T-helper 9 cell (primary cell): ENCODE results near the gene CCDC183.
"Not testable (repeated sequence)": the region's sequence is repeated elsewhere in the genome, so short reads cannot be mapped to it uniquely, and the experiment has no call there.

Source experiments
- DNase-seq: peaks from one replicate; pipeline ENCODE4 v3.0.0-alpha.2; 2020

Gene CCDC183

DNA sequence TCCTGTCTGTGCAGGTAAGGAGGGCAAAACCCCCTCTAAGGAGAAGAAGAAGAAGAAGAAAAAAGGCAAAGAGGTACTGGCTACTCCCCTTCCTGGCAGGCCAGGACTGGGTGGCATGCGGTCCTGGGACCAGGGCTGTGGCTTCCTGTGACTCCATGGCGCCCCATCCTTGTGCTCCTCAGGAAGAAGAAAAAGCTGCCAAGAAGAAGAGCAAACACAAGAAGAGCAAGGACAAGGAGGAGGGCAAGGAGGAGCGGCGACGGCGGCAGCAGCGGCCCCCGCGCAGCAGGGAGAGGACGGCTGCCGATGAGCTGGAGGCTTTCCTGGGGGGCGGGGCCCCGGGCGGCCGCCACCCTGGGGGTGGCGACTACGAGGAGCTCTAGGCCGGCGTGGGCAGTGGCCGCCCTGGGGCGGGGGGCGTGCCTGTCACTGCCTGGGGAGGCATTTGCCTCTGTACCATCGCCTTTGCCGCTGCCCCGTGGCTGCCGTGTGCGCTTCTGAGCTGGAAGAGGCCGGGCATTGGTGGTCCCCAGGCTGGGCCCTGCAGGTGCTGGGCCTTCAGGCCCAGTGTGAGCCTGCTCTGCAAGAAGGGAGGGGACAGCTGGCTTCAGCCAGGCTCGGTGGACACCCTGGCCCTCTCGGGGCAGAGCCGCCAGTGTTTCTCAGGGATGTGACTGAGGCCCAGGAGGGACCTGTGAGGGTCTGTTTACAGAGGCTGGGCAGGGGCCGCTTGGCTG, 44.2 kb downstream of the CCDC183 start:
- no peak for DNase-seq

DNA sequence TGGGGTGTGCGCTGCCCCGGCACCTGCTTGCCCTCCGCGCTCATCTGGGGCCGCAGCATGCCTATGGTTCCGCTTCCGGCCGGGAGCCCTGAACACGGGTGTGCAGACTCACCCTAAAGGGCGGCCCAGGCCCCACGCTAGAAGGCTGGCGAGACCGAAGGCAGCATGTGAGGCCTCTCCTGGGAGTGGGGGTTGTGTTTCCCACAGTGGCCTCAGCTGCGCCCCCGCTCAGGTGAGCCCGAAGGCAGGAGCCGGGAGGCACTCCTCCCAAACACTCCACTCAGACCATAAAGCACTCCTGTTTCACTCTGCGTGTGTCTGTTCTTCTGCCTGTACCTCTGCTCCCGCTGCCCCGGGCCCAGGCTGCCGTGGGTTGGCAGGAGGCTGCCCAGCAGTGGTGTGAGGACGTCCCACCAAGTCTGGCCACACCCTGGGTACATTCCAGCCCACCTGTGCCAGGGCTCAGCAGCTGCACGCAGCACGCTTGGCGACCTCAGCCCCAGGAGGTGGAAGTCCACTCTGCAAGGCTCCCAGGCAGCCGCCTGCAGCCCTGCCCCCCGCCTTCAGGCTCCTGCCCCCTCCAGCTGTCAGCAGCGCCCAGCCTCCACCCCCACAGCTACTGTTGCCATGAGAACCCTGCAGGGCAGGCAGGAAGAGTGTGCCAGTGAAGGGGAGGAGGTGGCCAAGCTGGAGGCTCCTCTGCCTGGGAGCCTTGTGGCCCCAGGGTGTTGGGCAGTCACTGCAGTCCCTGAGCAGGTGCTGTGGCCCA, 44.9 kb downstream of the CCDC183 start:
- no peak for DNase-seq

DNA sequence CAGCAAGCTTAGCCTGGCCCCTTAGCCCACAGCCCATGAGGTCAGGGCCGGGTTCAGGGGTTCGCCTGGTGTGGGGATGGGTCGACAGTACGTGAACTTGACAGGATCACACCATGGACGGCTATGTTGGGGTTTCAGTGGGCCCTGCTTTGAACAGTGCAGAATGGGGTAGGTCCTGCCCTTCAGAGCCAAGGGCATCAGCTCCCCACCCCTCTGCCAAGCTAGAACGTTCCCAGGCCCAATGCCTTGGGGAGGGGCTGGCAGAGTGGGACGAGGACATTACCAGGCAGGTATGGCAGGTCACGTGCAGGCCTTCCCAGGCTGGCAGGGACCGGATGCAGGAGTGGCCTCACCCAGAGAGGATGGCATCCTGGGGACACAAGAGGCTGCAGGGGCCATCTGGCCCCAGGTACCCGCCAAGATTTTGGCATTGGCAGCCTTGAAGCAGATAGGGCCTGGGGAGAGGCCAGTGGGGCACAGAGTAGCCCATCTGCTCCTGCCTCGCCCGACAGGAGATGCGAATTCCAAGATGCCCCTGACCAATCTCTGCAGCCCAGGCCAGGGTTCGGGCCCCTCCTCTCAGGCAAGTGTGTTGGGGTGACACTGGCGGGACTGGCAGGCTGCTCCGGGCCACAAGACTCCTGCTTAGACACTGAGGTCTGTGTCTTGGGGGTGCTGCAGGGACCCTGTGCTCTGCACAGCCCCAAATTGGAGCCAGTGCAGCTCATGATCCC, 45.7 kb downstream of the CCDC183 start:
- DNase-seq = not testable (repeated sequence)

DNA sequence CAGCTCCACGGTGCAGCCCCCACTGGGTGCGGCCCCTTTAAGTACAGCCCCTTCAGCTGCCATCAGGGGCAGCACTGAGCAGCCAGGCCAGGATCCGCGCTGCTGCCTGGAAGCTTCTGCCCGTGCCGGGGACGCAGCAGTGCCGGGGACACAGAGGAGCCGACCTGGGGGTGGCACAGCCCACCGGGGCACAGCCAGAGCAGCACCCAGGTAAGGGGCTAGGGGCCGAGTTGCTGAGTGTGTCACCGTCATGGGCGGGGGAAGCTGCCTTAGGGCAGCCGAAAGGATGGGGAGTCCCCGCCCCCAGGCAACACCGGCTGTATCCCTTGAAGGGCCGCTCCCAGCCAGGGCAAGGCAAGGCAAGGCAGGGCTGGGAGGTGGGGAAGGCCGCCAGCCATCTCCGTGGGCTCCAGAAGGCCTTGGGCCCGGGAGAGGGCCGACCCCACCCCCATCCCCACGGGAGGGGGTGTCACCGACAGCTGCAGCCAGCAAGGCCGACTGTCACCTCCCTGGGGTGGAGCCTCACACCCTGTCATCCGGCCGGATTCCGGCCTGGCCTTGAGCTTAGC, 46.3 kb downstream of the CCDC183 start, which contains the start of gene AJM1:
Gene AJM1 (plus strand): TSS at position 99 of the 569 bp plus-strand sequence. CDS start 1,937 bp downstream, outside the sequence.
- DNase-seq = peak; percentile 71

DNA sequence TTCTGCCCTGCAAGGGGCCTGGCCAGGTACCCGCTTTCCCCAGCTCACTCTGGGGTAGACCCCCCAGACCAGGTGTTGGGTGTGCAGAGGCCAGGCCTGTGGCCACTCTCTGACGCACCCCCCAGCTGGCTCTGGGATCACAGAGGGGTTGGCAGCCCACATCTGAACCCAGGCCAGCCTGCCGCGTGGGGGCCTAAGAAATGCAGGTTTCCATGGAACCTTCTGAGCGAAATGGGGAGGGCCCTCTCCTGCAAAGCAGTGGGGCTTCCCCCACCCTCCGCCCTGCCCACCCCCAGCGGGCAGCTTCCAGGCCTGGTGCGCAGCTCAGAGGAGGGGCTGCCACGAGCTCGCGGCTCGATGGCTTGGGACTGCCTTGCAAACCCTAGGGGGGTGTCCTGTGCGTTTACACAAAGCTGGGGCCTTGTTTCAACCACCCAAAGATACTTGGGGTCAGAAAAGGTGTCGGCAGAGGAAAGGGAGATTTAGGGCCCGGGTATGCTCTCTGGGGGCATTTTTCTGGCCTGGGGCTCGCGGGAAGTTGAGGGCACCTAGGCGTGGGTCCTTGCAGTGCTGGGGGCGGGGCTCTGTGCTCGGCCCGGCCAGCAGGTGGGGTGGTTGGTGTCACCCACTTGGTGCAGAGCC, 47.1 kb downstream of the CCDC183 start:
- DNase-seq = not testable (repeated sequence)

DNA sequence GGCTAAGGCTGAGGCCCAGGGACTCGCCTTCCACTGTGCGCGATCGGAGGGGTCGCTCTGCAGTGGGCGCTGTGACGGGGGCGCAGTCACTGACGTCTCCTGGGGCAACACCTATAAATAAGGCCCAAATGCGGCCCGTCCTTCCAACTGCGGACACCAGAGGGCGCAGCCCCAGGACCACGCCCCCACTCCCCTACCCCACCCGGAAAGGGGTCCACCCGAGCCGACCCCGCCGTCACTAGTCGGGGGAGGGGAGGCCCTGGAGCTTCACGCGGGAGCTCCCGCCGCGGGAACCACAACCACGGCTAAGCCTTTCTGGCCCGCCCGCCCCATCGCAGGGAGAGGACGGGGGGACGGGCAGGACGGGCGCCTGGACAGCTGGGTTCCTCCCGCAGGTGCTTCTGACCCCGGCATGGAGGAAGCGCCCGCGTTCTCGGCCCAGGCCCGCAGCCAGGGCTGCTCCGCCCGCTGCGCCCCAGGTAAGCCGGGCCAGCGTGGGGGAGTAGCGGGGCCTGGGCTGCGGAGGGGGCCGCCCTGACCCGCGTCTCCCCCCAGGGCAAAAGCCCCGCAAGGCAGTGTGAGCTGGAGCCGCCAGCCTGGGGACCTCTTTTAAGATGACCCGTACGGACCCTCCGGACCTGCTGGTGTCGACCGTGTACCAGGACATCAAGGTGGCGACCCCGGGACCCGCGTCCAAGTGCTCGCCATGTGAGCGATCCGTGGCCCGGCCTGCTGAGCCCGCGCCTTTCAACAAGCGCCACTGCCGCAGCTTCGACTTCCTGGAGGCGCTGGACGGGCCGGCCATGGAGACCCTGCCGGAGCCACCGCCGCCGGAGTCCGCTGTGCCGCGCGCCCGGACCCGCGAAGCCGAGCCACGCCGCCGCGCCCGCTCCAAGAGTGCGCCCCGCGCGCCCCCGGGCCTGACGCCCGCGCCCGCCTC, 47.9 kb downstream of the CCDC183 start:
- peak; percentile 55 for DNase-seq

DNA sequence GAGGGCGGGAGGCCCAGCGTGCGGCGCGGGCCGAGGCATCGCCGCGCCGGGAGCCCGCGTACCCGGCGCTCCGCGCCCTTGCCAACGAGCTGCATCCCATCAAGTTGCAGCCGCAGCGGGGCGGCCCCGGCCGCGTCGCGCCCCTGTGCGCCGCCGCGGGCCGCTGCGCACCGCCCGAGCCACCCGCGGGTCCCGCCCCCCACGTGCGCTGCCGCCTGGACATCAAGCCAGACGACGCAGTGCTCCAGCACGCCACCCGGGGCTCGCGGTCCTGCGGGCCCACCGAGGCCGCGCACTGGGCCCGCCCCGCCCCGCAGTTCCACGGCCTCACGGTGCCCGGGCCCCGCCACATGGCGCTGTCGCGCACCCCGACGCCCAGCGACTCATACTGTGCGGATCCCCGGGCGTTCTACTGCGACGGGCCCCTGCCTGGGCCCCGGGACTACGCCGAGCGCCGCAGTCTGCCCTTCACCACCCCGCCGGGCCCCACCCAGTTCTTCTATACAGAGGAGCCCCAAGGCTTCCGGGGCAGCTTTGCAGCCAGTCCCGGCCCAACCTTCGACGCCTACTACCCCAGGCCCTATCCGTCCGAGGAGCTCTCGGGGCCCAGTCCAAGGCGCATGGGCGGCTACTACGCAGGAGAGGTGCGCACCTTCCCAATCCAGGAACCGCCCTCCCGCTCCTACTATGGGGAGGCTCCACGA, 48.8 kb downstream of the CCDC183 start:
- DNase-seq = no peak

DNA sequence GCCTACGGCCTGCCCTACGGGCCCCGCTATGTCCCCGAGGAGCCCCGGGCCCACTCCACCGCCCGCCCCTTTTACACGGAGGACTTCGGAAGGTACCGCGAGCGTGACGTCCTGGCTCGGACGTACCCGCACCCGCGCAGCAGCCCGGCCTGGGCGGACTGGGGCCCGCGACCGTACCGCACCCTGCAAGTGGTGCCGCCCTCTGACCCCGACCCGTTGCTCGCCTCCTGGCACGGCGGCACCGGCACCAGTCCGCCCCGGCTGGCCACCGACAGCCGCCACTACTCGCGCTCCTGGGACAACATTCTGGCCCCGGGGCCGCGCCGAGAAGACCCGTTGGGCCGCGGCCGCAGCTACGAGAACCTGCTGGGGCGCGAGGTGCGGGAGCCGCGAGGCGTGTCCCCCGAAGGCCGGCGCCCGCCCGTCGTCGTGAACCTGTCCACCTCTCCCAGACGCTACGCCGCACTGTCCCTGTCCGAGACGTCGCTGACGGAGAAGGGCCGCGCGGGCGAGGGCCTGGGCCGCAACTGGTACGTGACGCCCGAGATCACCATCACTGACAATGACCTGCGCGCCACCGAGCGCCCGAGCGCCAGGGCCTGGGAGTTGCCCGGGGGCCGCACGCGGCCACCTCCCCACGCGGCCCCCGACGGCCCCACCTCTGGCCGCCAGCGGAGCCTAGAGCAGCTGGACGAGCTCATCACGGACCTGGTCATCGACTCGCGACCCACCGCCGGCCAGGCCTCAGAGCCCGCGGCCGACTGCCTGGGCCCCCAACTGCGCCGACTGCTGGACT, 49.5 kb downstream of the CCDC183 start:
- no peak for DNase-seq

DNA sequence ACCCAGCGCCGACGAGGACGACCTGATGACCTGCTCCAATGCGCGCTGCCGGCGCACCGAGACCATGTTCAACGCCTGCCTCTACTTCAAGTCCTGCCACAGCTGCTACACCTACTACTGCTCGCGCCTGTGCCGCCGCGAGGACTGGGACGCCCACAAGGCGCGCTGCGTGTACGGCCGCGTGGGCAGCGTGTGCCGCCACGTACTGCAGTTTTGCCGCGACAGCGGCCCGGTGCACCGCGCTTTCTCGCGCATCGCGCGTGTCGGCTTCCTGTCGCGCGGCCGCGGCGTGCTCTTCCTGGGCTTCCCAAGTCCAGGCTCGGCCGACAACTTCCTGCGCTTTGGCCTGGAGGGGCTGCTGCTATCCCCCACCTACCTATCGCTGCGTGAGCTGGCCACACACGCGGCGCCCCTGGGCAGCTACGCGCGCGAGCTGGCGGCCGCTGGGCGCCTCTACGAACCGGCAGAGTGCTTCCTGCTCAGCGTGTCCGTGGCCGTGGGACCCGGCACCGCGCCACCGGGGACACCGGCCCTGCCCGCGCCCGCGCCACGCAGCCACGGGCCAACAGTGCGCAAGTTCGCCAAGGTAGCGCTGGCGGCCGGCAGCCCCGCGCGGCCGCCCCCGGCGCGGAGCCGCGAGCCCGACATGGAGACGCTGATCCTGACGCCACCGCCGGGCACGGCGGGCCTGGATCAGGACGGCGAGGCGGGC, 50.4 kb downstream of the CCDC183 start:
- DNase-seq = no peak

DNA sequence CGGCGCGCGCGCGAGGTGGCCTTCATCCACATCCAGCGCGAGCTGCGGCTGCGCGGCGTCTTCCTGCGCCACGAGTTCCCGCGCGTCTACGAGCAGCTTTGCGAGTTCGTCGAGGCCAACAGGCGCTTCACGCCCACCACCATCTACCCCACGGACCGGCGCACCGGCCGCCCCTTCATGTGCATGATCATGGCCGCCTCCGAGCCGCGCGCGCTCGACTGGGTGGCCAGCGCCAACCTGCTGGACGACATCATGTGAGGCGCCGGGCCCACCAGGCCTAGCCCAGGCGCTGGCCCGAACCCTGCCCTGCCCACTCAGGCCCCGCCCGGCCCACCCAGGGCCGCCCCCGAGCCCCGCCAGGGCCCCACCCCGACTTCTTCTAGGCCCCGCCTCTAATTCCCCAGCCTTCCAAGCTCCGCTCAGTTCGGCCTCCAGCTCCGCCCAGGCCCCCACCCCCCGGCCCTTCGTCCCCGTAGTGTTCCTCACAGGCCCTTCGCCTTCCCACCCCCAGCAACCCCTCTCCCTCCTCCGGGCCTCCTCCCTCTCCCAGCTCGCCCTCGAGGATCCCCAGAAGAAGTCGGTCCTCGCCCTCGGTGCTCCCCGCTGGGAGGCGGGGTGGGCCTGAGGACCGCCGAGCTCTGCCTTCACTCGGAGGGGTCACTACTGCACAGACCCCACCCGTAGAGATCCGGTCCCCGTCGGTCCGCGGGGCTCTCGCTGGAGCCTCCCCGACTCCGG, 51.1 kb downstream of the CCDC183 start:
- DNase-seq = no peak

DNA sequence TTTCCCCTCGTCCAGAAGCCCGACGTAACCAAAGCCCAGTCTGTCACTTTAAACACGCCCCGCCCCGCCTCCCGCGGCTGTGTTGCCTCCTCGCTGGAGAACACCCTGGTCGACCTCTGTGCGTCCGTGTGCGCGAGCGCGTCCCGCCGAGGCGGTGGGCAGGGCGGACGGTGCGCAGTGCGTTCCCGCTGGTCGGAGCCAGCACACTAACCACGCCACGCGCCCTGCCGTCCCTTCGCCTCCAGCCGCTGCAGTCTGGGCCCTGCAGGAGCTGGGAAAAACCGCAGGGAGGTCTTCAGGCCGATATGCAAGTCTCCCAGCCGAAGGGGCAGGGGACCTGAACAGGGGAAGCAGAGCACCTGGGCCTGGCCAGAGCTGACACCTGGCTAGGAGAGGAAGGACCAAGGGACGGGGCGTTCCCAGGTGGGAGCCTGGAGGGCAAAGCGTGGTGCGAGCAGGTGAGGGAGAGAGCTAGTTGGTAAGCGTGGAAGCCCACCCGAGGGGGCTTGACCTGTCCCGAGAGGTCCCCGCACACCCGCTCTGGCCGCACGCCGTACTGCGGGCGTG, 51.8 kb downstream of the CCDC183 start:
- peak; percentile 58 for DNase-seq

DNA sequence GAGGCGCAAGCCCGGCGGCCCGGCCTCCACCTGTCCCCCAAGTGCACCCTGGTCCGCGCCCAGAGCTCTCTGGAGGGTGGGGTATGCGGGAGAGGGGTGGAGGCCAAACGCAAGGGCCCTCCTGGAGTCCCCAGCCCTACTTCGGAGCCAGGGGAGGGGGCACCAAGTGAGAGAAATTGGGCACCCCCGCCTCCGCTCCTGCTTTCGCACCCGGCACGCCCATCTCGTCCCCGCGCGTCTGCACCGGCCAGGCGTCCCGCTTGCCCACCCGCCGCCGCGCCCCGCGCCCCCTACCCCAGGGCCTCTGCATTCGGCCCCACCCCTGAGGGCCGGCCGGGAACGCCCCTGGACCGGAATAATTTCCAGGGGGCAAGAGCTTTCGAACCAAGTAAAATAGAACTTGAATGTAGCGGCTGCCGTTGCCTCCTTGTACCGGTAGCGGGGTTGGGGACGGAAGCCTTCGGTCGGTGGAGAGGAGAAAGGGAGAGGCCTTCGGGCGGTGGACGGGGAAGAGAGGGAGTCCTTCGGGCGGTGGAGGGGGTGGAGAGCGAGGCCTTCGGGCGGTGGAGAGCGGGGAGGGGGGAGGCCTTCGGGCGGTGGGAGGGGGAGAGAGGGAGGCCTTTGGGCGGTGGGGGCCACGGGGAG, 52.4 kb downstream of the CCDC183 start:
- no peak for DNase-seq

DNA sequence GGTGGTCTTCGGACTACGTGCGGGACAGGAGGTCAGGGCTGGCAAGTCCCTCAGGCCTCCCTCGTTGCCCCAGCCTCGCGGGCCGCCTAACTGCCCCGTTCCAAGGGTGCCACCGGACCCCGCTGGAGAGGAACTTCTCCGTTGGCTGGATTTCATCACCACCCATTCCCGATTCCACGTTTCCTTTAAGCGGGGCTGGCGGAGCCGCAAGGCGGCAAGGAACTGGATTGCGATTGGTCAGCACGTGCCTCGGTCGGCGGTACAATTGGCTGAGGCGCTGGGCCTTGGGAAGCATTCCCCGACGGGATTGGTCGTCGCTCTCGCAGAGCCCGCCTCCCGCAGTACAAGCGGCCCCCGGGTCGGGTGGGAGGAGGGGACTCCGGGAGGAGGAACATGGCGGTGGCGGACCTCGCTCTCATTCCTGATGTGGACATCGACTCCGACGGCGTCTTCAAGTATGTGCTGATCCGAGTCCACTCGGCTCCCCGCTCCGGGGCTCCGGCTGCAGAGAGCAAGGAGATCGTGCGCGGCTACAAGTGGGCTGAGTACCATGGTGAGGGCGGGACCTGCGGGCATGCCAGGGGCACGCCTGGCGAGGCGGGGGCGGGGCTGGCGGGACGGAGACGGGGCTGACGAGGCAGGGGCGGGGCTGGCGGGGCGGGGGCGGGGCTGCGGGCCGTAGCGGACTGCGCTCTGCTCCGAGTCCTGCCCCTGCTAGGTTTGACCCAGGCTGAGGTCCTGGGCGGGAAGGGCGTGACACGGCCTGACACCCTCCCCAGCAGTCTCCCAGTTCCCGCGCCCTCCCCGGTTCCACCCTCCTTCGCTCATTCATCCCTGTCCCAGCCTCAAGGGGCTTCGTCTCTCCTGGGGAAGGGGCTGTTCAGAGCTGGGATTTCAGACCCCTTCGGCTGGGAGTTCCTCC, 53.2 kb downstream of the CCDC183 start, which contains the start of gene PHPT1:
Gene PHPT1 (plus strand): TSS at position 372 of the 922 bp plus-strand sequence. CDS start 22 bp downstream, at position 394.
- peak; percentile 94 for DNase-seq

DNA sequence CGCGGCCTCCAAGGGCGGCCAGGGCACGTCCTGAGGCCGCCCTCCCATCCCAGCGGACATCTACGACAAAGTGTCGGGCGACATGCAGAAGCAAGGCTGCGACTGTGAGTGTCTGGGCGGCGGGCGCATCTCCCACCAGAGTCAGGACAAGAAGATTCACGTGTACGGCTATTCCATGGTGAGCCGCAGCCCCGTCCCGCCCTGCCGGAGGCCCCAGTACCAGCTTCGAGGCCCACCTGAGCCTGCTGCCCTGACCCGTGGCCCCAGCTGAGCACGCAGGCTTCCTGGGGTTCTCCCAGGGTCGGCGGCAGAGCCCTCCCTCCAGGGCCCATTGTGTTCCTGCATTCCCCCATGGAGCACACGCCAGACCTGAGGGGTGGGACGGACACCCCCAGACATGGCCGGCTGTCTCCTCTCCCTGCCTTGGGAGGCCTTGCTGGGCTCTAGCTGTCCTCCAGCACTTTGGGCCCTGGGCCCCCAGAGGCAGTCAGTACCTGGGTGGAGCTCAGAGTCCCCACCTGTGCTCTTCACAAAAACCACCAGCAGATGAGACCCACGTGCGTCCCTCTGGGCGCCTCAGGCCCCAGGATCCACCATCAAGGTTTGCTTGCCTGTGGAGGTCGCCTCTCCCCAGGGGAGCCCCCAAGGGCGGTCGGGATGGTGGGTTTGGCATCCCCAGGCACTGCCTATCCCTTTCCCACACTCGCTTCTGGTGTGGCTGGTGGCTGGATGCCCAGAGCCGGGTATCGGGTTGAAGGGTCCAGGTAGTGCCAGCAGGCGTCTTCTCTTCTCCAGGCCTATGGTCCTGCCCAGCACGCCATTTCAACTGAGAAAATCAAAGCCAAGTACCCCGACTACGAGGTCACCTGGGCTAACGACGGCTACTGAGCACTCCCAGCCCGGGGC, 54.1 kb downstream of the CCDC183 start:
- DNase-seq = no peak
